ENCODE data around the gene ZBTB4.

Gene ZBTB4

GRCh38 chr17:7468290-7468689 is 11.1 kb downstream of the ZBTB4 start:
- DNase-seq, result no peak

DNA sequence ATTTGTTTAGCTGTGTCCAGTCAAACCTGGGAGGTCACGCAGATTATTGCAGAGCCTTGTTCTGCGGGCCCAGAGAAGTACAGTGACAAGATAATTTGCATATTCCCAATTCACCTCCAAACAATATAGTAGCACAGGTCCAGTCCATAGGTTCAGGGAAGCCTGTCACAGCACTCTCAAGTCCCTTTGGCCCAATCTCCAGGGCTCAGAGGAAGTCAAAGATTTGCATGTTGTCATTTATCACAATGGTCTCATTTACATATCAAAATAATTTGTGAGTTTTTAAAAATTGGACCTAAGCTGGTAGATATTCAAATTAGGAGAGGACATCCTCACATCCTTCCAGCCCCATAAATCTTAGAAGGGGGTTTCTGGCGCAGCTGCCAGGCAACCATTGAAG is 11.9 kb downstream of the ZBTB4 start:
- DNase-seq, result no peak

DNA sequence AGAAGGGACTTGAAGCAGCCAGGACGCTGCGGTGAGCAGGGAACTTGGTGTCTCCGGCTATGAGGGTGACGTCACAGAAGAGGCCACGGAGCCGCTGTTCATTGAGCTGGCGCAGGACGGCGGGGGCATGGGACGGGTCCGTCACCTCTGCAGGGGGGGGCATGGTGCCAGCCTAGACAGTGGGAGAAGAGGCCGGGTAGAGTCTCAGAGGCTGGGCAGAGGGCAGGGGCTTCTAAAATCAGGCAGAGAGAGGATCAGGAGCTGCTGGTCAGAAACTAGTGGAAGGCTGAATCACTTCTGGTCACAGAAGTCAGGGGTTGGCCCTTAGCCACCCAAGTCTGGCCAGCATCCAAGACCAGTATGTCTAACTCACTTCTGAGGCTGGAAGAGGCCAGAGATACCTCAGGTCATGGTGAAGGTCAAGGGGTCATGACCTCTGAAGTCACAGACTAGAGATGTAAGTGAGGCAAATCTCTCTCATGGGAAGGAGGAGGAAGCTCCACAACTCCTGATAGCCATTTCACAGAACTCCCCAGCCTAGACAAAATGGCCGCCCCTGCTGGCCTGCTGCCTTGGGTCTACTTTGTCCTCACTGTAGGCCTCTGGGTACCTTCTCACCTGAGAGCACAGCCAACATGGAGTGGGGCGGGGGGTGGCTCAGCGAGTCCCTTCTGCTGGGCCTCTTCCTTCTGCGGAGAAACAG is 12.6 kb downstream of the ZBTB4 start:
- peak; percentile 65 for DNase-seq

DNA sequence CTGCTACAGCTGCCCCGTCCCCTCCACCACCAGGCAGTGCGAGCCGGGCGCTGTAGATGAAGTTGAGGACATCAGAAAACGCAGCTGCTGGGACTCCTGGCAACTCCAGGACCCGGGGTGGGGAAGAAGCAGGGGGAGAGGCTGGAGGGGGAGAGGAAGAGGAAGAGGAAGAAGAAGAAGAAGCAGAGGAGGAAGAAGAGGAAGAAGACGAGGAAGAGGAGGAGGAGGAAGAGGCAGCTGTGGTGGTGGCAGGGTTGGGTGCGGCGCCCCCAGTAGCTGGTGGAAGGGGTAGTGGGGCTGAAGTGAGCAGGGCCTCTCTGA is 13.2 kb downstream of the ZBTB4 start:
- no peak for DNase-seq

- no peak for DNase-seq
These were observed 13.7 kb downstream of the ZBTB4 start for GRCh38 chr17:7465597-7466275.

- no peak for DNase-seq
These were observed 15.3 kb downstream of the ZBTB4 start for GRCh38 chr17:7464081-7464480.

DNA sequence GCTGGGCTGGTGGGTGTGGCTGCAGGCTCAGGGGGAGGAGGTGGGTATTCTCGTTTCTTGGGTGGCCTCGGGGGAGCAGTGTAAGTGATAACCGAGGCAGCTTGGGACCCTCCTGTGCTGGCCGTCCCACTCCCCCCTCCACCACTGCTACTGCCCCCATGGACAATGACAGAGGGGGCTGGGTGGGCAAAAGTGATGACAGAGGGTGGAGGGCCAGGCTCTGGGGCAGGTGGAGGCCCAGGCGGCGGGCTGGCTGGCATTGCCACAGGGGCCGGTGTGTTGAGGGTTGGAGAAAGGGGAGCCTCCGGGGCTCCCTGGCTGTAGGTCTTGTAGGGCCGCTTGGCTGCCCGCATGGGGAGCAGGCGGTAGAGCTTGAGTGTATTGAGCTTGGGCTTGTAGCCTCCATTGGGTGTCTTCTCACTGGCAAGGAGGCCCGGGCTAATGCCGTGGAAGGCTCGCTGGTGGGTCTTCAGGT is 16.0 kb downstream of the ZBTB4 start:
- DNase-seq, result no peak

DNA sequence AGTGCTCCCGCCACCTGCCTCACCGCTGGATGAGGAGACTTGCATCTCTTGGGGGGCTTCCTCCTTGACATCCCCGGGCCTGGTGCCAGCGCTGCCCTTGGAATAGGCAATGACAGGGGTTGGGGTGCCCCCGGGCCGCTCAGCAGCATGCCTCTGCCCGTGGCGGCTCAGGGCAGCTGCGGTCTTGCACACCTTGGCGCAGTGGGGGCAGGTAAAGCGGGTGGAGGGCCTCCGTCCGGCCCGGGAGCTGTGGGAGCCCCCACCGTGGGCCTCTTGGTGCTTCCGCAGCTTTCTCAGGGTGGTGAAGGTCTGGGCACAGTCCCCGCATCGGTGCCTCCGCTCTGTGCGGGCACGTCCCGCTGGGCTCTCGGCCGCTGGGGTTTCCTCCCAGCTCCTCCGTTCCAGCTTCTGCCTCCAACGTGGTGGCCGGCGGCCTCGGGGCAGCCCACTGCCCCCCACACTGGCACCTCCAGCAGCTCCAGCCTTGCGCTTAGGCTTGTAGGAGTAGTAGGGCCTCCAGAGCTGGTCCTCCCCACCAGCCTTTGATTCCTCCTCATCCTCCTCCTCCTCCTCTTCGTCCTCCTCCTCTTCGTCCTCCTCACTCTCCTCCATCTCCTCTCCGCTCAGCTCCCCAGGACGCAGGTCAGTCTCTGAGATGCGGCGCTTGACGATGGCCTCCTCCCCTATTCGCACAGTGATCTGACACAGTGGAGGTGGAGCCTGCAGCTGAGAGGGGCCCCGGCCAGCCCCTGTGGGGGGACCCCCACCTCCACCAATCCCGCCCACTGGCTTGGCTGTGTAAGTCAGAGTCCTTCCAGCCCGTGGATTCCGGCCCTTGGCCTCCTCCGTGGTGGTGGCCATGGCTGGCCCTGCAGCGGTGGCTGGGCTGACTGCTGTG is 16.7 kb downstream of the ZBTB4 start:
- DNase-seq, result no peak

DNA sequence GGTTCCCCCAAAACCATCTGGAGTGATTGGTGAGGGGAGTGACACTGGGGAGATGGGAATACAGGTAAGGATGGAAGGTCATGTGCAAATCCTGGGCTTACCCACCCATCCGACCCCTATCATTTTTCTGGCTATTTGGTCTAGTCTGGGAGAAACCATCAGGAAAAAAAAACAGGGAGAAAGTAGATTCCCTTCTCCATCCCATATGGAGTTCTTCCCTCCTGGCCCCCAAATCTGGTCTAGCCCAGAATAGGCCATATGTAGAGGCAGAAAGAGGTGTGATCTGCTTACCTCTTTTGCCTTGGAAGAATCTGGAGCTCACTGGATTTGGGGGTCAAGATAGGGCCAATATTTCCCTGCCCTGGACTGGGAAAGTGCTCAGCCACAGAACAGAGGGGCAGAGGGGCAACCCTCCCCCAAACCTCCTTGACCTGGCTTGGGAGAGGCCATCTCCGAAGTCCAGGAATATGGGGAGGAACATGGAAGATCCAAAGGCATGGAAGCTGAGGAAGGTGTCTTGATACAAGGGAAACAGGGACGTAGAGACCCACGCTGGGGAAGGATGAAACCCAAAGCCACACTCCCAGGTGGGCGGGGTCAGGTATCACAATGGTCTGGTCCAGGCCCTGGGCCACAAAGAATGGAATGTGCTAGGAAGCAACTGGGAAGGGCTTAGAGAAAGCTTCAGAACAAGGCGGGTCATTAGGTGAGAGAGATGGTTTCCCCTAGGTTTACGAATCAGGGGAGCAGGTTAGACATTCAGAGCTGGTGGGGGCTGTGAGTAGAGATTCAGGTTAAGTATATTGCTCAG is 18.4 kb downstream of the ZBTB4 start:
- DNase-seq, result no peak

GRCh38 chr17:7459961-7460545 is 19.4 kb downstream of the ZBTB4 start:
- no peak for DNase-seq

DNA sequence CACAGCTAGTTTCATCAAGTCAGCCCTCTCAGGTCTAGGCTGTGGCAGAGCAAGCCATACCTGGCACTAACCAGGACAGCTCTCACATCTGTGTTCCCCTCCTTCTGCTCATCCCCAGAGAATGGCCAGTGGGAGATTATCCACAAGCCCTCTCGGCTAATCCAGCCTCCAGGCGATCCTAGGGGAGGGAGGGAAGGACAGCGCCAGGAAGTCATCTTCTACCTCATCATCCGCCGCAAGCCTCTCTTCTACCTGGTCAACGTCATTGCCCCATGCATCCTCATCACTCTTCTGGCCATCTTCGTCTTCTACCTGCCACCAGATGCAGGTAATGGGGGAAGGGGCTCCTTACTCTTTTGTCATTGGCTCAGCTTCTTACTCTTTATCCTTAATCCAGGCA is 31.0 kb downstream of the ZBTB4 start:
- no peak for DNase-seq

GRCh38 chr17:7445619-7445968 is 33.8 kb downstream of the ZBTB4 start:
- no peak for DNase-seq

GRCh38 chr17:7444682-7445618 is 34.5 kb downstream of the ZBTB4 start, which contains the start of gene CHRNB1:
Gene CHRNB1, plus strand, starts transcription at chr17:7445061. Its CDS starts 67 bp downstream, at chr17:7445128.
- peak; percentile 56 for DNase-seq

- DNase-seq, result peak; percentile 44
These were observed 35.6 kb downstream of the ZBTB4 start for GRCh38 chr17:7443499-7444485.

GRCh38 chr17:7442142-7442541 is 37.3 kb downstream of the ZBTB4 start:
- DNase-seq, result no peak

GRCh38 chr17:7441266-7441665 is 38.2 kb downstream of the ZBTB4 start:
- no peak for DNase-seq

GRCh38 chr17:7440834-7441195 is 38.6 kb downstream of the ZBTB4 start:
- peak; percentile 36 for DNase-seq

GRCh38 chr17:7440113-7440833 is 39.2 kb downstream of the ZBTB4 start:
- peak; percentile 61 for DNase-seq

DNA sequence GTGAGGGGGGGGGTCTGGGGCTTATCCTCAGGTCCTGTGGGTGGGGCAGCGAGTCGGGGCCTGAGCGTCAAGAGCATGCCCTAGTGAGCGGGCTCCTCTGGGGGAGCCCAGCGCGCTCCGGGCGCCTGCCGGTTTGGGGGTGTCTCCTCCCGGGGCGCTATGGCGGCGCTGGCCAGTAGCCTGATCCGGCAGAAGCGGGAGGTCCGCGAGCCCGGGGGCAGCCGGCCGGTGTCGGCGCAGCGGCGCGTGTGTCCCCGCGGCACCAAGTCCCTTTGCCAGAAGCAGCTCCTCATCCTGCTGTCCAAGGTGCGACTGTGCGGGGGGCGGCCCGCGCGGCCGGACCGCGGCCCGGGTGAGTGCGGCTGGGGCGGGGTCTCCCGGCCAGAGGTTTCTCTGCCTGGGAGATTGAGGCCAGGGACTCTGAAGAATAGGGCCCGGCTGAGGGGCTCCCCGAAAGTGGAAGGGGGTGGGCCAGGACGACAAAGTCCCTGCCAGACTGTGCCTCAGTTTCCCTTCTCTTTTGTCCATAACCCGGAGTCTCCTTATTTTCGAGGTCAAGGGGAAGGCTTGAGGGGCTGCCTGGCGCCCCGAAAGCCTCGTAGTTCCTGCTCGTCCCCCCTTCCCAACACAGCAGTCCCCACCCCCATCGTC is 39.8 kb downstream of the ZBTB4 start, which contains the start of gene FGF11:
Gene FGF11 (plus strand): TSS at position 51 of the 651 bp plus-strand sequence. CDS start 109 bp downstream, at position 160.
- DNase-seq, result no peak
